Pons (tissue), 1 donor: Measurements from ENCODE around the gene RGS8.
"Not testable (repeated sequence)": the region's sequence is repeated elsewhere in the genome, so short reads cannot be mapped to it uniquely, and the experiment has no call there.

Experiments used
- DNase-seq: peaks from one replicate; pipeline ENCODE4 v3.0.0-alpha.2; 2016; ENCODE audit warnings: low spot score

Gene RGS8

DNA sequence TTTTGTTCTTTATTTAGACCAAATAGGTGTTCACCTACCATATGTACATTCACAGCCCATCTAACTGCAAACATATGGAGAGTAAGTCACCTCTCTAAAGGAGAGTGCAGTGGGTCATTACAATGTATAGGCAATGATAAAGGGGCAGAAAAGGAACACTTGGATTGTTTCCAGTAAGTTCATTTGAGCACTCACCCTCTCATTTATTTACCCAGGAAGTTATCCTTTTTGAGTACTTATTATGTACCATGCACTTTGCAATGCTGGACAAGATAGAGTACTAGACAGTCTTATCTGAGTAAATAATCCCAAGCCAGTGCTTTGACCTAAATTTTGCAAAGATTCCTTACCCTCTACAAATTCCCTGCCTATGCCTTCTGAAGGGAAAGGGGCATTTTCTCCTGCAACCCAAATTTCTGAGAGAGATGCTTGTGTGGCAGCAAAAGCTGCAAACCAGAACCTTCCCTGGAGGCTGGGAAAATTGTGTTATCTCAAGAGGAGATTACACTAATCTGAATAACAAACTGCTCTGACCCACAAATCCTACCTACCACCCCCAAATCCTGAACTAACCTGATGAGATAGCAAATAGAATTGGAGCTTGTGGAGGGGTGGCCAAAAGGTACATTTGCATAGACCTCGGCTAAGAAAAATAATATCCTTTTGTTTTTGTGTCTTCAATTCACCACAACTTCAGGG, 18.6 kb upstream of the RGS8 start:
- DNase-seq: no peak

DNA sequence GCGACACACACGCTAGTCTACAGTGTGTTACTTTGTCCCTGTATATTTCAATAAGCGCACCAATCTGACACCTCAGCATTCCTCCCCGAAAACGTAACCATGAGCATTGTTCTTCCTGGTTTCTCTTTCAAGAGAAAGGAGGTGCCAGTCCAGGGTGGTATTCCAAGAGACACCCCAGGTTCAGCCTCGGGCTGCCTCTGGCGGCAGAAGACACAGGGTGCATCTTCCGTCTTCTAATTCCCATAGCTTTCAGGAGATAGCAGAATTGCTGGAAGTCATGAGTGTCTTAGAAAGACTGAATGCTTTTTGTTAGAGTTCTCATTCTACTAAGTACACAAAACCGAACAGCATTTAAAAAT, 15.9 kb upstream of the RGS8 start:
- DNase-seq: no peak

DNA sequence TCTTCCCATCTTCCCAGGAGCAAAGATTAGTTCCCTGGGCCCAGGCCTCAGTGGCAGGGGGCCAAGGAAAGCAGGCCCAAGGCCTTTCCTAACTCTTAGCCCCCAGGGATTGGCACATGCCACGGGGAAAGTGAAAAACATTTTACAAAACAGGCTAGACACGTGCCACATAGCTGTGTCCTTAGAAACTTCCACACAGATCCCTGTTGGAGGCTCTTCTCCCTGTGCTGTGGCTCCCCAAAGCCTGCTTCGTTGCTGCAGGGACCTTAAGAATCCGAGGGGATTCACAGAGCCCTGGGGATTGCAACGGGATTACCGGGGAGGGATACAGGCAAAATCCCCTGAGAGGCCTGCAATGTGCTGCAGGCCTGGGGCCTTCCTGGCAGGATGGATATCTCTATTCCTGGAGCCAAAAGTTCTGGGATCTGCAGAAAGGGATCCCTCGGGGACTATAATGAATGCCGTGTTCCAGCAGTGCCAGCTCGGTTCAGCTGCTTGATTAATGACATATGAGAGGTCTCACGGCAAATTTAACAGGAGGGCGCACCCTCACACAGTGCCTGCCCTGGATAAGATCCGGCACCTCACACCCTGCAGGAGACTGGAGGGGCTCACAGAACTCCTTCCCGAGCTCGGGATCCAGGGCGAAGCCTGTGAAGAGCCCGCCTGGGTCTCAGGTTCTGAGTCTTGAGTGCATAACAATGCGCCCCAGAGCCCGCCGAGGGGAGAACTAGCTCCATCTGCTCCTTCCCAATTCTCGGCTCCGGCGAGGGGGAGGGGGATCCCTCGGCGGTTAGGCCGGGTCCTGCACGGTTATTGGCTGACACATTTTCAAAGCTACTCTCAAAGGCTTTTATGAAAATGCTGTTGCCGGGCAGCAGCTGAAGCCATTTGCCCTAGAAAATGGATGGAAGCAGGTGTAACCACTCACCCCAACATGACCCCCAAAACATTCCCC, 15.3 kb upstream of the RGS8 start:
- no peak for DNase-seq

DNA sequence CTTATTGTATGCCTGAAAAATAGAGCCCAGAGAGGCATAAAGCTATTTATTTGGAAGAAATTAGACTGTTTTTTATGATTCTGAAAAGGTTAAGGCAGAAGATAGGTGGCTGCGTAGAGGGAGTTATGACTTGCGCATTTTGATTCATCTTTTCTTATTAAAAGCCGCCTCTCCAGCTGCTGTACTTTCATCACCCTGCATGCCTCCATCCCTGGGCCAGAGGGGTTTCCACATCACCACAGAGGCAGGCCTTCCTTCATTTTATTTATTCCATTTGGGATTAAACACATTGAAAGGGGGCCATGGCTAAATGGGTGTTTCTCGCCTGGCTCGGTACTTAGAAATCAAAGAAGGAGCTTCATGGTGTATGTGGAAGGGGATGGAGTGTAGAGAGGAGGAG, 14.6 kb upstream of the RGS8 start:
- DNase-seq: no peak

DNA sequence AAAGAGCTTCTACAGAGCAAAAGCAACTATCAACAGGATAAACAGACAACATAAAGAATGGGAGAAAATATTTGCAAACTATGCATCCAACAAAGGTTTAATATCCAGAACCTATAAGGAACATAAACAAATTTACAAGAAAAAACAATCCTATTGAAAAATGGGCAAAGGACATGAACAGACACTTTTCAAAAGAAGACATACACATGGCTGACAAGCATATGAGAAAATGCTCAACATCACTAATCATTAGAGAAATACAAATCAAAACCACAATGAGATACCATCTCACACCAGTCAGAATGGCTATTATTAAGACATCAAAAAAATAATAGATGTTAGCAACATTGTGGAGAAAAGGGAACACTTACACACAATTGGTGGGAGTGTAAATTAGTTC, 8.8 kb upstream of the RGS8 start:
- not testable (repeated sequence) for DNase-seq

DNA sequence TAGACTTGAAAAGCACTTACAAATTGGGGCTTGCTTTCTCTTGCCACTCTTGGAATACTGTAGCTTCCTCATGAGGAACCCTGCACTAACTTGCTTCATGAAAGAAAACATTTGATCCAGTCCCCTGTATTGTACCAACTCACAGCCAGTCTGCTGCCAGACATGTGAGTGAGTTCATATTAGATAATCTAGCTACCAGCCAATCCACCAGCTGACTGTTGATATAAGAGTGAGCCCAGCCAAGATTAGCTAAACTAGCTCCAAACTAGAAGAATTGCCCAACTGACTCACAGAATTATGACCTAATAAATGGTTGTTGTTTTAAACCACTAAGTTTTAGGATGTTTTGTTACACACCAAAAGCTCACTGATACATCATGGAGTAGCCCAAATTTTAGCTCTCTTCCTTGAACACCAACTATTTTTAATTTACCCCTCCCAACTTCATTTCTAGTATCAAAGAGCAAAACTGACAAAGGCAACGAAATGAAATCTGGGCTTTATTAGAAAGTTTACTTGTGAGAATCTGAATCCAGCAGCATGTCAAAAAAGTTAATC, 6.6 kb upstream of the RGS8 start:
- DNase-seq: no peak

DNA sequence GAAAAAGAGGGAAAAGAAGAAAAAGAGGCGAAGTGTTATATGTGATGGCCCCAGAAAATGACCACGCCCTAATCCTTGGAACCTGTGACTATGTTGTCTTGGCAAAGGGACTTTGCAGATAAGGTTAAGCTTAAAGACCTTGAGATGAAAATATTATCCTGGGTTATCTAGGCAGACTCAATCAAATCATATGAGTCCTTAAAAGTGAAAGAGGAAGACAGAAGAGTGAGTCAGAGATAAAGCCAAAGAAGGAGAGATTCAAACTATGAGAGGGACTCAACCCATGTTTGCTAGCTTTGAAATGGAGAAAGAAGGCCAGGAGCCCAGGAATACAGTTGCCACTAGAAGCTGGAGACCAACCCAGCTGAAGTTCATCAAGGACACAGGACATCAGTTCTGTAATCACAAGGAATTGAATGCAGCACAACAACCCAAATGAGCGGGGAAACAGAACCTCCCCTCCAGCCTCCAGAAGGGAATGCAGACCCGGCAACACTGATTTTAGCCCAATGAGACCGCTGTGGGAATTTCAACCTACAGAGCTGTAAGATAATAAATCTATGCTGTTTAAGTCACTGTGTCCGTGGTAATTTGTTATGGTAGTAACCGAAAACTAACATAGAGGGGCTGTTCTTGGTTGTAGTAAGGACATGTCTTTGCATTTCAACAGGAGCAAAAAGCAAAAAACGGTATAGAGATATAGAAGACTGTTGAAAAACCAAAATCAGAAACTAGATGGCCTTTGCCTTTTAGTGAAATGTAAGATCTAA, 4.2 kb upstream of the RGS8 start:
- DNase-seq: no peak

DNA sequence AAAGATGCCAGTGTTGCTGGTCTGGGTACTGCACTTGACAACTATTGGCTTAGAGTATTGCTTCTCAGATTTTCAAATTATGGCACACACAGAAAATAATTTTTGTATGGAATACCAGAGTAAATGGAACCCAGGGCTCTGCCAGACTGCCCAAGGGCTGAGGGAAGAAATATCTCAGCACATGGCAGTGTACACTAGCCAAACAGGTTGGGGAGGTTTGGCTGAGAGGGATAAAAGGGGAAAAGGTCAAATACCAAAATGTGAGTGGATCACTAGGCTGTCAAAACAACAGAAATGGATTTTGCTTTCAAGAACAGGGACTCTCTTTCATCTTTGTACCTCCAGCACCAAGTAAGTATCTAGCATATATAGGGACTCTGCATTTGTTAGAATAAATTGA, 3.0 kb upstream of the RGS8 start:
- no peak for DNase-seq

DNA sequence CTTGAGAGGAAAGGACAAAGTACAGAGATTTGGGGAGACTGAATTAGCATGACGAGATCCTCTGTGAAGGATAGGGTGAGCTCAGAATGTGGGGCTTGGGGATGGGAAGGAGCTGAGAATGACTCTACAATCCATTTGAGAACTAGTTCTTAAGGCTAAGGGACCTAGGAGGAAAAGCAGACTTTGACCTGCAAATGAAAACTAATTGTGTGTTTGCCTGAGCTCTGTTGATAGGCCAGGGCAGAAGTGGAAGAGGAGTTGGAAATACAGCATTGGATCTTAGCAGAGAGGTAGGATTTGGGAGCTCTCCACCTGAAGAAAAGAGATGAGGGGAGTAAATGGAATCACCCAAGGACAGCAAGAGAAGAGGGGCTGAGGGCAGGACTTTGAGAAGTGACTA, 2.1 kb upstream of the RGS8 start:
- DNase-seq: no peak

DNA sequence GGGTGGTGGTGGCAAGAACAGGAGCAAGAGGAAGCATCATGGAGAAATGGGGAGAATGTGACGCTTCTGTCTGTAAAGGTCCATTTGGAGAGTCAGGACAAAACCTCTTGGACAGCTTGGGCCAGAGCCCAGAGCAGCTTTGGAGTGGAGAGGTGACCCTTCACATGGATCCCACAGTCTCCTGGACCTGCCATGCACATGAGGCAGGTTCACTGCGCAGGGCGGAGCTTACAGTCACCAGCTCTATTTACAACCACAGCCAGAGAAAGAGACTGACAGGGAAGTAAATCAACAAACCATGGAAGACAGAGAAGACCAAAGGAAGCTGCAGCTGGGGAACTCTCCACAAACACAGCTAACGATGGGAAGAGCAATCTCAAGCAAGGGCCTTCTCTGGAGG, 828 bp upstream of the RGS8 start:
- no peak for DNase-seq

DNA sequence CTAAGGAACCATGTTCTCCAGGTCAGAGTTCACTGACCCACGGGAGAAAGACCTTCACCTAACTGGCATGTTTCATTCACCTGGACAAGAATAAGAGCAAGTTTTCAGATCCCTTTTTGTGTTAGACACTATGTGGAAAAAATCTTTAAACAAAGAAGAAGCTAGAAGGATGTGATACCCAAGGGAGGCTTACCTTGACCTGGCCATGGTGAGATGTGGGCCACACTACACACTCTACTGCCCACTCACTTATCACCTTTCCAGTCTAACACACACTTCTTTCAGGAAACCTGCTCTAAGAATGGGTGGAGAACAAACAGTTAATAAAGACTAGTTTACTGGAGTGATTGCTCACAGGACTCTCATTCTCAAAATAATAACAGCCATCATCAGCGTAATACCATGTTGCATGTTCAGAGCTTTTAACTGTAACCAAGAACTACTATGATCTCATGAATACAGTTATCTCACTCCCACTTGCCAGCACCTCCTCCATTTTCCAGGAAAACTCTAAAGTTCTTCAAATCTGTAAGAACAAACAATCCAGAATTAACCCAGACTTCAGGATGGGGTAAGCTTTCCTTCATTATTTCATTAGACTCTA, 1.4 kb downstream of the RGS8 start:
- DNase-seq: no peak

DNA sequence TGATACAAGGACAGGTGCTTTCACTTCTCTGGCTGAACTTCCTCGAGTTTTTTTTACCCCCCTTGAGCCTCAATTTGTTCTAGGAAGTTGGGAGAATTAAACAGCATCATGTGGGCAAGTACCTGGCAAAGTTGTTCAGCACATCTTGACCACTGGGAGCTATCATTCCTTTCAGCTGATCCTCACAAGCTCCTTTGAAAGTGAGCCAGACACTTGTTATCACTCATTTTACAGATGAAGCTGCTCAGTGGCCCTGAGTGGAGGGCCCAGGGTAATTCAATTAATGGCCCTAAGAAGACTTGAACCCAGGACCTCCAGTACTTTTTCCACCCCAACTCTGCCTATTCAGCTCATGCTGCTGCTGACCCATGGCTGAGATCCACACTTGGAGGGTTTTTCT, 2.0 kb downstream of the RGS8 start:
- DNase-seq: no peak

DNA sequence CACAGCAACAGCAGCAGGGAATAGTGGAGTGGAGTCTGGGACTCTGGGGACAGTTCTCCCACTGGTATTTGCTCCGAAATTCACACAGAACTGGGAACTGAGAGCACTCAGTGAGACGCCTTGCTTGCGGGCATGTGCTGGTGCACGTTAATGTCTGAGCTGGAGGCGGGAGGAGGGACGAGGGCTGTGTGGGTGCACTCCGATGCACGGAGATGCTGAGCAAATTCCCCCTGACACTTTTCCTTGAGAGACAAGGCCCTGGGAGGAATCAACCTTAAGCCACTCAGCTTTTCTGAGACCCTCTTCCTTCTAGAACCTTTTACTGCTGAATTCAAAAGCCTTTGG, 2.8 kb downstream of the RGS8 start:
- DNase-seq: no peak

DNA sequence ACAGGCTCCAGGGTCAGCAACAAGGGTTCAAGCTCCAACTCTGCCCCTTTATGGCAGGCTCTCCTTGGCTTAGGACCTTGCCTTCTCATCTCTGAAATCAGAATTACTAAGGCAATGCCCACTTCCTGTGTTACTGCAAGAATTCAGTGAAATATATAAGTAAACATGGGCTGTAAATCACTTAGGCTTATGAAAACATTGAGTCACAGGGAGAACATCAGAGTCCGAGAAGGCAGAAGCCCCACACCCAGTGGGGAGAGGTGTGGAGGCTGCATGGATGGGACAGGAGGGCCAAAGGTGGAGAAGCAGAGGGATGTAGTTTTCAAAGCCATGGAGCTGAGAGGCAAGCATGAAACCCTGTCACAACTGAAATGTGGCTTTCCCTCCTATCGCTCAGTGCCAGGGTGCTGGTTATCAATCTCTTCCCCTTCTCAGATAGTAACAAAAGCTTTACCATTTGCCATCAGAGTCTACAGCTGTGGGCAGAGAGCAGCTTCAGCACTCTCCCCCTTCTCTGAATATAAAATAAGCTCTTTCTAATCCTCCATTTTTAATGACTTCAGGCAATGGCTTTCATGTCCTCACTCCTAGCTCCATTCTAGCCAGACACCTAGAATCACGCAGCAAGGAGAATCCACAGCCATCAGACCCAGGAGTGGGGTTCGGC, 3.4 kb downstream of the RGS8 start:
- no peak for DNase-seq

DNA sequence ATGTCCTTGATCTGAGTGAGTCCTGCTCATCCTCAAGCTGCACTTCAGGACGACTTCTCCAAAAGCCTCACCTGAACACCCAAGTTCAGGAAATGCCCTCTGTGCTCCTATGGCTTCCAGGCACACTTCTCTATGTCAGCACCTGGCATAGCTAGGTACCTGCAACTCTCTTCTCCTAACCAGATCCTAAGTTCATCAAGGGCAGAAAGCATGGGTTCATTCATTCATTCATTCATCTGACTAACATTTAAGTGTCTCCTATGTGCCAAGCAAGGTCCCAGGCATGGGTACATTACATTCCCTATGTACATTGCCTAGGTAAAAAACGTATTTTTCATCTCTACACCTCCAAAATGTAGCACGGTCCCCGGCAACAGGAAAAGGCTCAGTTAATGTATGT, 4.0 kb downstream of the RGS8 start:
- DNase-seq: no peak

DNA sequence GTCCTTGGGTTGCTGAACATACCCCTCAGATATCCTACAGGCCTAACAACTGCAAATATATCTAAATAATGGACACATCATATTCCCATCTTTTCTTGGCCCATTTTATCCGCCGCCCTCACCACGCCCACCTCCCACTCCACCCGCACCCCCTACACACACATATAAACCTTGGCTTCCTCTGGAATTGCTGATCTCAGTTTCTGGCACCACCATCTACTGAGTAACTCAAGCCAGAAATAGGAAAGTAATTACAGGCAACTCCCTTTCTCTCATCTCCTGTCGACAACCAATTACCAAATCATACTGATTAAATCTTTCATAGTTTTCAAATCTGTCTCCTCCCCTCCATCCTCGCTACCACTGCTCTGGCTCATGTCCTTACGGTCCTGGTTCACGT, 4.7 kb downstream of the RGS8 start:
- DNase-seq: no peak

DNA sequence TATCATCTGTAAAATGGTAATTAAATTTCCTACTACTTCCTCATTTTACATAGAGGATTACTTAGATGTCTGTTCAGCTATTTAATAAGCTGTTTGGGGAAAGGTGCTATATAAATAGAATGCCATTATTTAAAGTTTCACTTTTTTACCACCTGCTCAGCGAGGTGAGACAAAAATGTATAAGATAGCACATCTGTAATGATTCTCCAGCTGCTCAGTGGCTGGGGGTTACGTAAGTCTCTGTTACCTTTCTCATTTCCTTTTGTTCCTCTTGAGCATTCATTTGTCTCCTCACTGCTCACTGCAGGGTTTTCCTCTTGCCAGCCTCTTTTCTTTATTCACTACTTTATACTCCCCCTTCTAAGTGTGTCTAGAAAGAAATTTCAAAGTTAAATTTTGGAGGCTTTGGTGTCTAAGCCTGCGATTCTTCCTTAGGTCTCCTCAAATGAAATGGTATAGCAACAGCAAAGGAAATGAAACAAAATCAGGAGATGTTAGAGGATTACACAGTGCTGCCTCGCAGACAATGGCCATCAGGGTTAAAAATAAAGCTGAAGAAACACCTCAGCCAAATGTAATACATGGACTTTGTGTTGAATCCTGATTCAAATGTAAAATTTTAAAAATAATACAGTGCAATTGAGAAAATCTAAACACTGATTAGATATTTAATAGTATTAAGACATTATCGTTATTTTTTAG, 6.8 kb downstream of the RGS8 start:
- no peak for DNase-seq

DNA sequence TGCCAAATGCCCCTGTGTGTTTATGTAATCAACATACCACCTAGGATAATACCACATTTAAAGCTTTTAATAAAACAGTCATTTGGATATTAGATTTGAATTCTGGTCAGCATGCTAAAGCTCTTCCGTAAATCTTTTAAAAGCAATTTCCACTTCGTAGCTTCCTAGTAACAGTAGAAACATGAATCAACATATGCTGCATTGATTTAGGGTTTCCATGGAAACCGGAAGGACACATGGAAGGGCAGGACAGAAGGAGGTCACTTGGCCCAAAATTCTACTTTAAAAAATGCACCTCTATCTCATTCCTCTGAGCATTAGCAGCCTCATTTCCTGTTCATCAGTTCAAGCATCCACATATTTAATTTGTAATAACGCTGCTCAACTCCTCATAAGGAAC, 8.1 kb downstream of the RGS8 start:
- DNase-seq: no peak

DNA sequence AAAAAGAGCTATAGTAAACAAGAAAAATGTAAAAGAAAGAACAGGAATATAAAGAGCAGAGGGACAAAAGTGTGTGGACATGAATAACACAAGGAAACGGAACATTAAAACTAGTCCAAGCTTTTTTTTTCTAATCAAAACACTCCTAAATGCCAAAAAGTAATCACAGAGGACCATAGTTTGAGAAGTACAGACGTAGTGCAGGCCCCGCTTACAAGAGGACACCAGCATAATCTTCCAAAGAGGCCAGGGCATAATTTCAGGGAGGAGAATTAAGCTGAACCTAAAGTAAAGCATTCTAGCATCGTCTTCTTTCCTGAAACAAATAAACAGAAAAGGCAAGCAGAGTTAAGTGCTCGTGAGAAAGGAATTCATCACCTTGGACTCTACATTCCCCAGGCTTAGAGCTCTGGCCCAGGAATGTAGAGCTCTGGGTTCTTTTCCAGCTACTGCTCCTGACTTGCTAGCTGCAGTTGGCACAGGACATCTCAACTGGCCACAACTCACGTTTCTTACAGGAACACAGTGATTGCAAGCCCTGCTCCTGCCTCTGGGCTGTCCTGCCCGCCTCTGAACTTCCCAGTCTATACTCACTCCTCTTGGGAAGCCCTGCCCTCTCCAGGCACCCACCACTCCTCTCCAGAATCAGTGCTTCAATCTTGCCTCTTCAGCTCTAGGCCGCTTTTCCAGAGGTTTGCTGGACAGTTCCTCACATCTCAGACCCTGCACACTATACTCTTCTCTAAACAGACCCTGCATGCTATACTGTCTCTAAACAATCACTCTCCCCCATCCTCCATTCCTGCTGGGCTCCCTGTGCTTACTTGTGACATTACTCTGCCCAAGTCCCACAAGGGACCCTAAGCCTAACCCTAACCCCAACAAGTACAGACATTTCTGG, 9.8 kb downstream of the RGS8 start:
- DNase-seq: no peak

DNA sequence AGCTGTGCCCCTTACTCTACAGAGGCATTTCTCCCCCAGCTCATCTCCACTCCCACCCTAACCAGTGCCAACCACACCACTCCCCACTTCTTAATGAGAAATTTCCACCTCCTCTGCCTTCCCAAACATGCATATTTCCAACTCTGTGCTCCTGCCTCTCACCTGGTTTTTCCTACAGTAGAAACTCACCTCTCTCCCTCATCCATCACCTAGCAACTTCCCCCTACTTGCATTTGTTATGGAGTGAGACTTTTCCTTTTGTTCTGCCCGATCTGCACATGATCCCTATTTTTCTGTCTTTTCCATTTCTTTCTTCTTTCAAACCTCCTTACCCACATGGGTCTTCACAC, 11.9 kb downstream of the RGS8 start:
- no peak for DNase-seq
